Heart left ventricle (tissue), 13 donors: ENCODE data around the gene LCMT1.

Source experiments
- POLR2A ChIP-seq, 2 donors: fragments of 450-650 bp; IDR thresholded peaks; one replicate each; pipeline ENCODE4 v1.6.1; 2017; ENCODE audit warnings: antibody characterized with exemption in 2 of 2, mild to moderate bottlenecking in 2 of 2, moderate library complexity in 2 of 2
- TF ChIP-seq, protein P1 (sequence below), 12 donors: fragments of 200-600 bp; sonication (generic) in 4 of 12; IDR thresholded peaks; one replicate each; pipeline versions ENCODE4 v1.5.0 to v1.8.0; 2018 to 2022; ENCODE audit warnings: antibody characterized with exemption in 12 of 12, mild to moderate bottlenecking in 5 of 12
- donor health status: ischemic (EF 13 %, LVEDD 7.1; RV severe dilation, severe dysfunction).
- donor health status: DM: no; HTN: yes; CAD: no.
- donor health status: DM: no; HTN: no; CAD: no.
- donor health status: ischemic (EF 25% LVEDD 6.9; RV normal size, moderate dysfunction).
- donor health status: ischemic (EF 25% LVEDD 5.7; RV mildly dilated, moderate dysfunction).
- donor health status: ischemic (EF 35%, LVEDD 5.7; RV mildly dilated, moderate dysfunction).
- donor health status: nonischemic (EF 11% LVEDD 7.7; RV severe dilation, severe dysfunction).
- donor health status: DM: yes; HTN: yes; CAD: no.
- donor health status: PGD.
- donor health status: ischemic (EF 29% LVEDD 5.4; RV normal size, mild dysfunction).
- donor health status: nonischemic (EF 23%, LVEDD 6.1; RV moderate dilation, normal function).

DNA sequence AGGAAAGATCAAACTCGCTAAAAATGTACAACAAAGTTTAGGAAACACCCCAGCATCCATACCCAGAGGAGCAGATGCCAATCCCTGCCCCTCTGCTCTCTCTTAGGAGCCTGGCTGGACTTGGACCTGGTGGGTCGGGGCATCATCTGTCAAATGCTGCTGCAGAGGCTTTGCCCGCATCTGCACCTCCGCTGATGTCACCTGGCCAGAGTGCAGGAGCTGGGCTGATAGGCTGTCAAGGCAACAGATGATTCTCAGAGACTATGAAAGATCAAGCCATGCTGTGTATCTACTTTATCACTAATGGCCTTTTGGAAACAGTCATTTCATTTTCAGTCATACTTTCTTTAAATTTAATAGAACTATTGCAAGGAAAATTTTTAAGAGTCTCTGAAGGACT lies 15.9 kb upstream of the LCMT1 start:
- TF ChIP-seq POLR2A (IDR thresholded peaks at IDR 0.05) = no peak
- TF ChIP-seq, protein P1, sequence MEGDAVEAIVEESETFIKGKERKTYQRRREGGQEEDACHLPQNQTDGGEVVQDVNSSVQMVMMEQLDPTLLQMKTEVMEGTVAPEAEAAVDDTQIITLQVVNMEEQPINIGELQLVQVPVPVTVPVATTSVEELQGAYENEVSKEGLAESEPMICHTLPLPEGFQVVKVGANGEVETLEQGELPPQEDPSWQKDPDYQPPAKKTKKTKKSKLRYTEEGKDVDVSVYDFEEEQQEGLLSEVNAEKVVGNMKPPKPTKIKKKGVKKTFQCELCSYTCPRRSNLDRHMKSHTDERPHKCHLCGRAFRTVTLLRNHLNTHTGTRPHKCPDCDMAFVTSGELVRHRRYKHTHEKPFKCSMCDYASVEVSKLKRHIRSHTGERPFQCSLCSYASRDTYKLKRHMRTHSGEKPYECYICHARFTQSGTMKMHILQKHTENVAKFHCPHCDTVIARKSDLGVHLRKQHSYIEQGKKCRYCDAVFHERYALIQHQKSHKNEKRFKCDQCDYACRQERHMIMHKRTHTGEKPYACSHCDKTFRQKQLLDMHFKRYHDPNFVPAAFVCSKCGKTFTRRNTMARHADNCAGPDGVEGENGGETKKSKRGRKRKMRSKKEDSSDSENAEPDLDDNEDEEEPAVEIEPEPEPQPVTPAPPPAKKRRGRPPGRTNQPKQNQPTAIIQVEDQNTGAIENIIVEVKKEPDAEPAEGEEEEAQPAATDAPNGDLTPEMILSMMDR (IDR thresholded peaks at IDR 0.05) = no peak
